NCI-H524 treated with DMSO at 0.1 percent for 48 hours (cell line): ENCODE data around the gene UNC93A.
"Not testable (repeated sequence)": the region's sequence is repeated elsewhere in the genome, so short reads cannot be mapped to it uniquely, and the experiment has no call there.

Experiments
- DNase-seq: peaks from one replicate; lab custom pipeline; 2025; lab: John Stamatoyannopoulos, UW

The UNC93A gene

GRCh38 chr6:167290786-167291622 is at the start of gene UNC93A:
TSS of gene UNC93A (plus strand) at chr6:167291315. CDS start at chr6:167291490, 175 bp downstream.
- DNase-seq = no peak

GRCh38 chr6:167241321-167242134 is 49.6 kb upstream of the UNC93A start:
- DNase-seq = peak; percentile 53

GRCh38 chr6:167242135-167242506 is 49.0 kb upstream of the UNC93A start:
- DNase-seq = not testable (repeated sequence)

GRCh38 chr6:167242511-167243051 is 48.5 kb upstream of the UNC93A start:
- peak; percentile 97 for DNase-seq

GRCh38 chr6:167244064-167244960 is 46.8 kb upstream of the UNC93A start:
- peak; percentile 88 for DNase-seq

GRCh38 chr6:167244991-167245390 is 46.1 kb upstream of the UNC93A start:
- no peak for DNase-seq

- no peak for DNase-seq
Observed at GRCh38 chr6:167245591-167245990, 45.5 kb upstream of the UNC93A start.

- no peak for DNase-seq
Observed at GRCh38 chr6:167247814-167248595, 43.1 kb upstream of the UNC93A start.

GRCh38 chr6:167248878-167249455 is 42.1 kb upstream of the UNC93A start:
- not testable (repeated sequence) for DNase-seq

GRCh38 chr6:167252271-167252670 is 38.8 kb upstream of the UNC93A start:
- no peak for DNase-seq

- DNase-seq = no peak
Observed at GRCh38 chr6:167255918-167256553, 35.1 kb upstream of the UNC93A start.

GRCh38 chr6:167258646-167259045 is 32.5 kb upstream of the UNC93A start:
- DNase-seq = no peak

GRCh38 chr6:167266057-167266829 is 24.9 kb upstream of the UNC93A start:
- not testable (repeated sequence) for DNase-seq

- no peak for DNase-seq
Observed at GRCh38 chr6:167266830-167267555, 24.1 kb upstream of the UNC93A start.

GRCh38 chr6:167267556-167267898 is 23.6 kb upstream of the UNC93A start:
- DNase-seq = not testable (repeated sequence)

- no peak for DNase-seq
Observed at GRCh38 chr6:167267921-167268401, 23.2 kb upstream of the UNC93A start.

- no peak for DNase-seq
Observed at GRCh38 chr6:167268683-167269280, 22.3 kb upstream of the UNC93A start.
